Uterus (tissue), 4 donors: Measurements from ENCODE around the gene PPARGC1A. TPM values are rescaled to one million over a fixed set of nuclear protein-coding genes. Genes with fewer than 3 reads are reported as not detected.

ENCODE experiments used
- DNase-seq, 2 donors: peaks; one replicate each; pipeline ENCODE4 v3.0.0-alpha.2; 2019 to 2020
- H3K27ac ChIP-seq, 2 donors: fragments of 200-600 bp; sonication (generic); 1 replicate in 1 of 2; 2 replicates in 1 of 2; pipeline ENCODE4 v1.5.1; 2016 to 2018
- H3K27me3 ChIP-seq, 2 donors: fragments of 200-600 bp; sonication (generic); one replicate each; pipeline ENCODE4 v1.5.1; 2018 to 2019; ENCODE audit warnings: control low read depth in 1 of 2
- H3K36me3 ChIP-seq, 2 donors: fragments of 200-600 bp; sonication (generic); one replicate each; pipeline ENCODE4 v1.5.1; 2019; ENCODE audit warnings: control low read depth in 1 of 2
- H3K4me1 ChIP-seq, 2 donors: fragments of 200-600 bp; sonication (generic); one replicate each; pipeline ENCODE4 v1.5.1; 2018 to 2019; ENCODE audit warnings: control low read depth in 1 of 2
- H3K4me3 ChIP-seq, 2 donors: fragments of 200-600 bp; sonication (generic); 1 replicate in 1 of 2; 2 replicates in 1 of 2; pipeline ENCODE4 v1.5.1; 2018 to 2019; ENCODE audit warnings: mild to moderate bottlenecking in 1 of 2
- H3K9me3 ChIP-seq, 2 donors: fragments of 200-600 bp; sonication (generic); one replicate each; pipeline ENCODE4 v1.5.1; 2019; ENCODE audit warnings: control low read depth in 1 of 2
- CTCF ChIP-seq, 4 experiments: fragments of 200-600 bp in 2 of 4; fragments of 450-650 bp in 2 of 4; sonication (generic) in 2 of 4; IDR thresholded peaks; one replicate each; pipeline ENCODE4 v1.5.1; 2016 to 2019; ENCODE audit warnings: antibody characterized with exemption in 4 of 4, mild to moderate bottlenecking in 2 of 4, moderate library complexity in 1 of 4
- POLR2A ChIP-seq, 2 donors: fragments of 450-650 bp; IDR thresholded peaks; one replicate each; pipeline ENCODE4 v1.6.1; 2016; ENCODE audit warnings: antibody characterized with exemption in 2 of 2, mild to moderate bottlenecking in 1 of 2, moderate library complexity in 1 of 2
- intact Hi-C: fragments of 100-400 bp; cut with DNase I; formaldehyde crosslinking; loops from one replicate; pipeline ENCODE4 v1.15.1; 2023; ENCODE audit warnings: low total_unique reads
- total RNA-seq, 4 donors: library from RNA; depleted of rRNA in 3 of 4; stranded (reverse); fragments of >200 nt in 3 of 4; gene quantifications; one replicate each; pipeline versions ENCODE4 v1.1.0 to v1.2.4, GENCODE V29; 2014 to 2023
- donor health status: DM: yes; HTN: yes; CAD: no.

Gene PPARGC1A
- total RNA-seq, 4 donors from 2014 or later = 1.5 to 6.0 (median 3.2) TPM

DNA sequence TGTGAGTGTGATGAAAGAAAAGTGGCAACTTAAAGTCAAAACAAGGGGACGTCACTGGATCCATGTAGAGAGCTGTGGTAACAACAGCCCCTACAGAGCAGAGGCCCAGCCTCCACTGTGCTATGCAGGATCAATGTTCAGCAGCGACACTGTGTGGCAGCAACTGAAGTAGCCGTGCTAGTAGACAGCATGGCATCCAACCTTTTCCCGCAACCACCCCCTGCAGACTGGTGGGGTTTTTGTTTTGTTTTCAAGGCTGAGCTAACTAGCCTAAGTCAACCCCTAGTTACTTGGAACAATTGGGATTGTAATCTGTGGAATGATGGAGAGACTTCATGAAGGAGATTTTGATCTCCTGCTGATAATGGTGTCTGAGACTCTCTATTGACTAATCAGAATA, 44.4 kb upstream of the PPARGC1A start:
- DNase-seq = no peak
- TF ChIP-seq POLR2A (IDR thresholded peaks at IDR 0.05) = no peak
- TF ChIP-seq CTCF (IDR thresholded peaks at IDR 0.05) = no peak
- H3K27ac ChIP-seq = no peak overlapping the region
- H3K4me3 ChIP-seq = no peak overlapping the region
- H3K27me3 ChIP-seq = no peaks in the 10 kb centered on the region
- H3K36me3 ChIP-seq = no peaks in the 10 kb centered on the region
- no peaks in the 10 kb centered on the region for H3K9me3 ChIP-seq
- no peaks in the 10 kb centered on the region for H3K4me1 ChIP-seq
- intact Hi-C loops = no loop called here

DNA sequence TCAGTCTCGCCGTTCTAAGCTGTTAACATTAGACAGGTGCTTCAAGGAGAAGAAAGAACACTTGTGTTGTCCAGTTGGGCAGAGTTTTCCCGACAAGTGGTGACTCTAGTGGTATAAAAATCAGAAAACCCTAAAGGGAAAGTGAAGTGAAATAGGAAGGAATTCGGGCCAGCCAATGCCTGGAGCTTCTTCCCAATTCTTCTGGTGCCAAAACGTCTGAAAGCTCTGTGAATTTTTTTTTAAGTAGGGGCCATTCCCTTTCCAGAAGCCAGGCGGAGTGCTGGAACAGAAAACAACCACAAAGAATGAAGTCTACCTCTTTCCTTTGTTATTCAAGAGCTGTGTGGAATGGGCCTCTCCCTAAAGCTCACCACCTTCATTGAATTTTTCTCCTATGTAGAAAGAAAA, 43.1 kb upstream of the PPARGC1A start:
- intact Hi-C loops = no loop called here
- Histone ChIP-seq H3K4me3 (no peak overlapping the region), H3K4me1 (no peaks in the 10 kb centered on the region), H3K36me3 (no peaks in the 10 kb centered on the region), H3K27ac (no peak overlapping the region), H3K9me3 (no peaks in the 10 kb centered on the region), H3K27me3 (no peaks in the 10 kb centered on the region)
- TF ChIP-seq POLR2A (IDR thresholded peaks at IDR 0.05) (no peak), CTCF (IDR thresholded peaks at IDR 0.05) (no peak)
- no peak for DNase-seq

- no peak for DNase-seq
- no peak overlapping the region for H3K4me3 ChIP-seq
- H3K4me1 ChIP-seq = no peaks in the 10 kb centered on the region
- H3K27me3 ChIP-seq = no peaks in the 10 kb centered on the region
- TF ChIP-seq POLR2A (IDR thresholded peaks at IDR 0.05) = no peak
- TF ChIP-seq CTCF (IDR thresholded peaks at IDR 0.05) = no peak
- no peaks in the 10 kb centered on the region for H3K36me3 ChIP-seq
- H3K27ac ChIP-seq = no peak overlapping the region
- intact Hi-C loops = no loop called here
- no peaks in the 10 kb centered on the region for H3K9me3 ChIP-seq
Measured at GRCh38 chr4:23932186-23932585, 42.3 kb upstream of the PPARGC1A start.

GRCh38 chr4:23931489-23931830, 41.6 kb upstream of the PPARGC1A start:
- no peak overlapping the region for H3K27ac ChIP-seq

More at GRCh38 chr4:23931489-23931830, 41.6 kb upstream of the PPARGC1A start:
- Histone ChIP-seq H3K9me3 (no peaks in the 10 kb centered on the region), H3K27me3 (no peaks in the 10 kb centered on the region), H3K4me3 (no peak overlapping the region), H3K4me1 (no peaks in the 10 kb centered on the region), H3K36me3 (no peaks in the 10 kb centered on the region)
- intact Hi-C loops = no loop called here
- no peak for DNase-seq
- TF ChIP-seq CTCF (IDR thresholded peaks at IDR 0.05) (no peak), POLR2A (IDR thresholded peaks at IDR 0.05) (no peak)
